Activated CD8-positive, alpha-beta T cell treated with anti-CD3 and anti-CD28 coated beads, Interleukin-2, amount 10 ng/mL, durations not matched to agents 7 days and 5 days (primary cell): ENCODE measurements around the gene CD164L2. TPM values are rescaled to one million over a fixed set of nuclear protein-coding genes. Genes with fewer than 3 reads are reported as not detected.

Experiments used
- ATAC-seq: fragments of 150-1000 bp; cut with Tn5 transposase; one replicate; pipeline ENCODE4 v1.10.0; 2021; ENCODE audit warnings: moderate library complexity
- CTCF ChIA-PET: fragments of 350-600 bp; sonication (Branson Sonifier 250); formaldehyde crosslinking; loops from one replicate; lab custom pipeline; 2021; ENCODE audit warnings: antibody characterized with exemption; lab: Charles Lee
- POLR2A ChIA-PET: fragments of 350-600 bp; sonication (Branson Sonifier 250); formaldehyde crosslinking; loops from one replicate; lab custom pipeline; 2021; ENCODE audit warnings: antibody characterized with exemption; lab: Charles Lee
- DNase-seq: peaks from one replicate; pipeline ENCODE4 v3.0.0-alpha.2; 2020
- H3K27ac Mint-ChIP-seq: one replicate; pipeline ENCODE4 v1.8.0; 2021; ENCODE audit warnings: mild to moderate bottlenecking, mixed read lengths
- H3K27me3 Mint-ChIP-seq: one replicate; pipeline ENCODE4 v1.8.0; 2021; ENCODE audit warnings: low read depth, mixed read lengths
- H3K36me3 Mint-ChIP-seq: one replicate; pipeline ENCODE4 v1.8.0; 2021; ENCODE audit warnings: low read depth, mixed read lengths
- H3K4me1 Mint-ChIP-seq: one replicate; pipeline ENCODE4 v1.8.0; 2021; ENCODE audit warnings: low read depth, mixed read lengths
- H3K4me3 Mint-ChIP-seq: one replicate; pipeline ENCODE4 v1.8.0; 2021; ENCODE audit warnings: mild to moderate bottlenecking, mixed read lengths
- H3K9me3 Mint-ChIP-seq: one replicate; pipeline ENCODE4 v1.8.0; 2022; ENCODE audit warnings: mixed read lengths; ENCODE audit not compliant: insufficient read depth
- total RNA-seq, 2 experiments: library from RNA; stranded (reverse); gene quantifications; one replicate each; pipeline ENCODE4 v1.2.3, GENCODE V29; 2021

CD164L2 gene
- total RNA-seq, 2 experiments from 2014 or later, result not detected

- Mint-ChIP-seq H3K4me3 (peak overlapping the region; percentile 49), H3K27me3 (peaks cover 9% of the 10 kb centered on the region), H3K4me1 (peaks cover 63% of the 10 kb centered on the region), H3K36me3 (no peaks in the 10 kb centered on the region), H3K27ac (peak overlapping the region; percentile 15), H3K9me3 (no peaks in the 10 kb centered on the region)
- DNase-seq (peak; percentile 47), ATAC-seq (no peak)
- POLR2A ChIA-PET, result interaction anchor here (0.7 kb wide), 1 partner anchor 18 kb away, joined by 3 read pairs; no protein-coding TSS in a partner anchor
- CTCF ChIA-PET, result interaction anchor here (2.3 to 6.7 kb wide), 4 partner anchors 16 to 35 kb away, joined by 12 to 99 read pairs (median 53); partner anchors contain the start of genes CD164L2 and SYTL1
Observed at GRCh38 chr1:27360159-27361043, 22.7 kb downstream of the CD164L2 start.

GRCh38 chr1:27359822-27360158 is 23.3 kb downstream of the CD164L2 start:
- H3K4me3 Mint-ChIP-seq, result peak overlapping the region; percentile 49
- POLR2A ChIA-PET, result no interaction called here
- no peak for DNase-seq
- CTCF ChIA-PET, result interaction anchor here (4.4 to 6.7 kb wide), 3 partner anchors 16 to 27 kb away, joined by 46 to 99 read pairs (median 60); partner anchors contain the start of genes CD164L2 and SYTL1
- H3K36me3 Mint-ChIP-seq, result no peaks in the 10 kb centered on the region
- no peaks in the 10 kb centered on the region for H3K9me3 Mint-ChIP-seq
- H3K27ac Mint-ChIP-seq, result peak overlapping the region; percentile 15
- H3K27me3 Mint-ChIP-seq, result peaks cover 9% of the 10 kb centered on the region
- peaks cover 61% of the 10 kb centered on the region for H3K4me1 Mint-ChIP-seq
- no peak for ATAC-seq

- Mint-ChIP-seq H3K36me3 (no peaks in the 10 kb centered on the region), H3K4me1 (peaks cover 53% of the 10 kb centered on the region), H3K9me3 (no peaks in the 10 kb centered on the region), H3K27me3 (peaks cover 9% of the 10 kb centered on the region), H3K4me3 (no peak overlapping the region), H3K27ac (no peak overlapping the region)
- ChIA-PET POLR2A (interaction anchor here (4.9 kb wide), 1 partner anchor 16 kb away, joined by 56 read pairs; the partner anchor contains the start of gene SYTL1), CTCF (interaction anchor here (2.5 to 6.7 kb wide), 9 partner anchors 10 to 58 kb away, joined by 11 to 99 read pairs (median 28); partner anchors contain the start of genes CD164L2, SYTL1 and TMEM222)
- DNase-seq (no peak), ATAC-seq (no peak)
Observed at GRCh38 chr1:27358928-27359313, 24.2 kb downstream of the CD164L2 start.

GRCh38 chr1:27358038-27358927 is 24.9 kb downstream of the CD164L2 start:
- H3K27ac Mint-ChIP-seq, result no peak overlapping the region
- no peaks in the 10 kb centered on the region for H3K9me3 Mint-ChIP-seq
- POLR2A ChIA-PET, result interaction anchor here (1.1 to 4.9 kb wide), 6 partner anchors 8 to 37 kb away, joined by 3 to 56 read pairs (median 6); partner anchors contain the start of genes MAP3K6 and SYTL1
- H3K4me3 Mint-ChIP-seq, result peak overlapping the region; percentile 78
- CTCF ChIA-PET, result interaction anchor here (0.6 to 6.7 kb wide), 23 partner anchors 8 to 415 kb away, joined by 3 to 99 read pairs (median 15); partner anchors contain the start of genes CD164L2, MAP3K6, STX12 and SYTL1
- peaks cover 48% of the 10 kb centered on the region for H3K4me1 Mint-ChIP-seq
- H3K27me3 Mint-ChIP-seq, result peaks cover 9% of the 10 kb centered on the region
- H3K36me3 Mint-ChIP-seq, result no peaks in the 10 kb centered on the region
- DNase-seq, result no peak
- no peak for ATAC-seq

GRCh38 chr1:27357281-27358037 is 25.7 kb downstream of the CD164L2 start:
- Mint-ChIP-seq H3K4me3 (peak overlapping the region; percentile 78), H3K27me3 (peaks cover 9% of the 10 kb centered on the region), H3K27ac (peak overlapping the region; percentile 97), H3K36me3 (no peaks in the 10 kb centered on the region), H3K9me3 (no peaks in the 10 kb centered on the region), H3K4me1 (peaks cover 48% of the 10 kb centered on the region)
- ATAC-seq (peak; percentile 82), DNase-seq (peak; percentile 90)
- CTCF ChIA-PET, result interaction anchor here (0.6 to 6.7 kb wide), 36 partner anchors 9 to 416 kb away, joined by 3 to 99 read pairs (median 5); partner anchors contain the start of genes CD164L2, FCN3, MAP3K6 and STX12
- POLR2A ChIA-PET, result interaction anchor here (0.7 to 4.9 kb wide), 13 partner anchors 8 to 61 kb away, joined by 3 to 56 read pairs (median 5); partner anchors contain the start of genes MAP3K6 and SYTL1

- Mint-ChIP-seq H3K4me3 (peak overlapping the region; percentile 78), H3K36me3 (no peaks in the 10 kb centered on the region), H3K27ac (peak overlapping the region; percentile 97), H3K9me3 (no peaks in the 10 kb centered on the region), H3K4me1 (peaks cover 48% of the 10 kb centered on the region), H3K27me3 (peaks cover 9% of the 10 kb centered on the region)
- CTCF ChIA-PET, result interaction anchor here (0.6 to 6.7 kb wide), 34 partner anchors 8 to 313 kb away, joined by 3 to 99 read pairs (median 6); partner anchors contain the start of genes CD164L2, FCN3, MAP3K6 and SYTL1
- DNase-seq (peak; percentile 73), ATAC-seq (peak; percentile 59)
- POLR2A ChIA-PET, result interaction anchor here (0.6 to 4.9 kb wide), 13 partner anchors 8 to 60 kb away, joined by 3 to 56 read pairs (median 5); partner anchors contain the start of genes MAP3K6 and SYTL1
Observed at GRCh38 chr1:27356619-27357280, 26.4 kb downstream of the CD164L2 start.

- peaks cover 2% of the 10 kb centered on the region for H3K36me3 Mint-ChIP-seq
Observed at GRCh38 chr1:27356277-27356618, 26.9 kb downstream of the CD164L2 start.

GRCh38 chr1:27355683-27356082 is 27.4 kb downstream of the CD164L2 start:
- ATAC-seq (no peak), DNase-seq (no peak)
- H3K36me3 Mint-ChIP-seq, result peaks cover 2% of the 10 kb centered on the region
- H3K9me3 Mint-ChIP-seq, result no peaks in the 10 kb centered on the region
- peaks cover 9% of the 10 kb centered on the region for H3K27me3 Mint-ChIP-seq
- CTCF ChIA-PET, result interaction anchor here (0.7 to 6.7 kb wide), 15 partner anchors 10 to 307 kb away, joined by 3 to 99 read pairs (median 23); partner anchors contain the start of genes CD164L2, MAP3K6 and SYTL1
- peak overlapping the region; percentile 97 for H3K27ac Mint-ChIP-seq
- H3K4me1 Mint-ChIP-seq, result peaks cover 46% of the 10 kb centered on the region
- POLR2A ChIA-PET, result interaction anchor here (0.6 to 4.9 kb wide), 2 partner anchors 10 to 13 kb away, joined by 3 to 56 read pairs; partner anchors contain the start of gene SYTL1
- peak overlapping the region; percentile 78 for H3K4me3 Mint-ChIP-seq

More at GRCh38 chr1:27356277-27356618, 26.9 kb downstream of the CD164L2 start:
- no peak for ATAC-seq
- POLR2A ChIA-PET, result interaction anchor here (0.6 to 4.9 kb wide), 9 partner anchors 10 to 60 kb away, joined by 3 to 56 read pairs (median 5); partner anchors contain the start of genes MAP3K6 and SYTL1
- Mint-ChIP-seq H3K27me3 (peaks cover 9% of the 10 kb centered on the region), H3K4me3 (peak overlapping the region; percentile 78), H3K27ac (peak overlapping the region; percentile 97), H3K4me1 (peaks cover 48% of the 10 kb centered on the region), H3K9me3 (no peaks in the 10 kb centered on the region)
- CTCF ChIA-PET, result interaction anchor here (0.7 to 6.7 kb wide), 16 partner anchors 10 to 312 kb away, joined by 3 to 99 read pairs (median 25); partner anchors contain the start of genes CD164L2, MAP3K6, SYTL1 and TMEM222
- no peak for DNase-seq

GRCh38 chr1:27353629-27354028 is 29.5 kb downstream of the CD164L2 start:
- peaks cover 2% of the 10 kb centered on the region for H3K36me3 Mint-ChIP-seq
- POLR2A ChIA-PET, result no interaction called here
- H3K27ac Mint-ChIP-seq, result peak overlapping the region; percentile 16

More at GRCh38 chr1:27353629-27354028, 29.5 kb downstream of the CD164L2 start:
- ATAC-seq (no peak), DNase-seq (no peak)
- peaks cover 35% of the 10 kb centered on the region for H3K4me1 Mint-ChIP-seq
- no peak overlapping the region for H3K4me3 Mint-ChIP-seq
- CTCF ChIA-PET, result interaction anchor here (0.7 to 2.2 kb wide), 5 partner anchors 11 to 57 kb away, joined by 3 to 14 read pairs (median 4); partner anchors contain the start of genes MAP3K6 and SYTL1
- no peaks in the 10 kb centered on the region for H3K27me3 Mint-ChIP-seq
- H3K9me3 Mint-ChIP-seq, result no peaks in the 10 kb centered on the region
